Activated naive CD8-positive, alpha-beta T cell treated with anti-CD3 and anti-CD28 coated beads, Interleukin-2, amount 50 U/mL, for 16 hours (primary cell): ENCODE data around the gene STAT3.
"Not testable (repeated sequence)": the region's sequence is repeated elsewhere in the genome, so short reads cannot be mapped to it uniquely, and the experiment has no call there.

Experiments
- DNase-seq: peaks from one replicate; pipeline ENCODE4 v3.0.0-alpha.2; 2020; ENCODE audit warnings: low read depth, low spot score

The STAT3 gene

DNA sequence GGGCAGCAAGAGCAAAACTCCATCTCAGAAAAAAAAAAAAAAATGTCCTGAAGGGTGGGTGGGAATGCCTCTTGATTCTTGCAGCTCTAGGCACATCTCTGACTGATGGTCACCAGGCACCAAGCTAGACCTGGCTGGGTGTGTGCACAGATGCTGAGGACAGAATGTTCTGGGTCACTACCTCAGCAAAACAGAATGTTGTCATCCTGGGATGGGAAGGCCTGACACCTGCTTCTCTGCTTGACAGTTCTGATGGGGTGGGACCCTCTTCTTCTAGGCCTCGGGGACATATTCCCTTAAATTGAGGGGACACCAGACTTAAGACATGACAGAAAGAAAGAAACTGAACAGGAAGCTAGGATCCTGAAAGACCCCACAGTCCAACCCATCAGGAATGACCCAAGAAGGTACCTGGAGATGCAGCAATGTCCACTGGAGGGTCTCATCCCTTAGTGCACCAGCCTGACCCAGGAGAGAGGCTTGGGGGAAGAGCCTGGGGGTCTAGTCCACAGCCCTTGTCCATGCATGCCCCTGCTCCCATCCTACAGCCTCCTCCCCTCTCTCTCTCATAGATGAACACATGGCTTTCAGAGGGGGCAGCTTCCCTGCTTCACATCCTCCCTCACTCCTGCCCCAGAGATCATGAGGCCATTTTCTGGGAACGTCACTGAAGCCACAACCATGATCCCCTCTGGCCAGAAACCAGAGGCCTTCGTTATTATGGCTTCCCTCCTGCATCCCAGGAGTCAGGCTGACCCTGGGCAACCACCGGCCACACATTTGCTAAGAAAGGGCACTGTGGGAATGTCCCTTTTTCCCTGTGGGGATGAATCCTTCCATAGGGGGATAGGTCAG lies 108.2 kb downstream of the STAT3 start:
- DNase-seq, result no peak

DNA sequence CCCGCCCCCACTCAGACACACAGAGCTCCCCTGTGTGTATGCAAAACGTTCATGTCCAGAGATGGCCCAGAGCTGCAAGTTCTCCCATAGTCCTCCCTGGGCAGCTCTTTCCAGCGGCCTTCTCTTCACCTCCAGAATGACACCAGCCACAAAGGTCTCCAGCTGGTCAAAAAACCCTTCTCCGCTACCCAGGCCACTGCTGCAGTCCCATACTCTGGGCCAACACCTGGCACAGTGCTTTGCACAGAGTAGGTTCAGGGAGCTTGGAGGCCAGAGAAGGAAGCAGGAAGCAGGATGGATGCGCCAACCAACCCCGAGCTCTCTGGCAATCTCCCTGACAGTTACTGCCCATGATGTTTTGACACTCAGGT lies 110.9 kb downstream of the STAT3 start:
- DNase-seq, result no peak

- DNase-seq, result no peak
These were observed 111.5 kb downstream of the STAT3 start for GRCh38 chr17:42276609-42277341.

DNA sequence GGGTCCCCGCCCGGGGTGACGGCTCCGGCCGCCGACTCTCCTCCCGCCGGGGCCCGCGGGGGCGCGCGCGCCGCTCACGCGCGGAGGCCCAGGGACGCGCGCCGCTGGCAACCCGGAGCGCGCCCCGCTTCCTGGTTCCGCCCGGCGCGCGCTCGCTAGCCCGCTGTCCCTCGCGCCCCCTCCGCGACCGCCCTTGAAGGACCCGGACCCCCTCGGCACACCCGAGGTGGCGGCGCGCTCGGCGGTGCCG lies 112.0 kb downstream of the STAT3 start, which contains the start of gene STAT5B:
STAT5B (minus strand) TSS at position 33 of the 250 bp plus-strand sequence. CDS start 44,264 bp downstream, outside the sequence.
- DNase-seq, result peak; percentile 11

- DNase-seq, result no peak
These were observed 112.5 kb downstream of the STAT3 start for GRCh38 chr17:42275527-42276358.

DNA sequence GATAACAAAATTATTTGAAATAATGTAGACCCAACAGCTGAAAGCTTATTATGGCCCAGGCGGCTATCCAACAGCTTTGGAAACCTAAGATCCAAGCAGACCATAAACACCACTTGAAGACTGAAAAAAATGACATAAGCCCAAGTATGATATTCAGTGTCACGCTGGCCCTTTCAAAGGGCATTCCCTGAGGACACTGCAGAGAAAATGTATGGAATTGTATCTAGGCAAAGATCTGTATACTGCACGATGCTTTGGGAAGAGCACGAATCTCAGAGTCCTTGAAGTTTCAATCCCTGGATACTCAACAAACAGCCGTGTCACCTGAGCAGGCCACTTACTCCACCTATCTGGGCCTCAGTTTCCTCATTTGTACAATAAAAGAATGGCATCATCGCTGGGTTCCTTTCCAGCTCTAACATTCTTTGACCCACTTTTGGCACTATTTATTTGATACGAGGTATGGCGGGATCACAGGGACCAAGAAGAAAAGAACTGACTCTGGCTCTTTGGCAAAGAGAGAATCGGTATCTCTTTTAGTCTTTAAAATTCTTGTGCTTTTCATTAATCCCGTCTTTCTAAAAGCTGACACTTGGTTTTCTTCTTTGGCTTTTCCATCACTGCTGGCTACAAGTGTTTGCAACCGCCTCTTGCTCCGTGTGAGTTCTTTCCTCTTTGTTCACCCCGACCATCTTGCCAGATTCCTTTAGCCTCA lies 113.3 kb downstream of the STAT3 start:
- no peak for DNase-seq

GRCh38 chr17:42274253-42274542 lies 114.0 kb downstream of the STAT3 start:
- no peak for DNase-seq

DNA sequence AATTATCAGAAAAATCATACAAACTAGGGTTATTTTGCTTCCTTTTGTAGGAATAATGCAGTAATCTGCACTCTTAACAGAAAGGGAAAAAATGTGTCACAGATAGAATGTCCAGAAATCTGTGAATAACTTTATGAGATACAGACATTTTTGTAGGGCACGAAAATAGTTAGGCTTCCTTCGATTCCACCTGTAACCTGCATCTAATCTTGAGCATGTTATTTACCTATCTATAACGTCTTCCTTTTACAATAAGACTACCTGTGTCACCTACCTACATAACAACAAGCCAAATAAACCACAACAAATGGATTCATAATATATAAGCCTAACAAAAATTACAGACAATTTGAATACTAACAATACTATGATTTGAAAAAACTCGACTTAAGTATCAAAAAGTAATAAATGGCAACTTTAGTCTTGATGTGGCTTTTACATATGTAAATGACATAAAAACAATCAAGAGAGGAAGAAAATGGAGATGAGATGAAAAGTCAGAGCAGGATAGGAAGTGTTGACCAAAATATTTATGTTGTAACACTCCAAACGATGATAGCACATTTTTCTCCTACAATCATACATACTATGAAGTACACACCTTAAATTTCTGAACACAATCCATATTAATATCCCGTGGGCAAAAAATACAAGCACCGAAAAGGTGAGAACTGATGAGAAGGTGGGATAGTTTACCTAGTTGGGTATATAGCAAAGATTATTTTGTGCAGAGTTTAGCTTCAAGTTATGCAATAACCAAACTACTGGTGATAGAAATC lies 114.6 kb downstream of the STAT3 start:
- no peak for DNase-seq

GRCh38 chr17:42272162-42272907 lies 115.9 kb downstream of the STAT3 start:
- no peak for DNase-seq

GRCh38 chr17:42271779-42272035 lies 116.5 kb downstream of the STAT3 start:
- DNase-seq, result no peak

DNA sequence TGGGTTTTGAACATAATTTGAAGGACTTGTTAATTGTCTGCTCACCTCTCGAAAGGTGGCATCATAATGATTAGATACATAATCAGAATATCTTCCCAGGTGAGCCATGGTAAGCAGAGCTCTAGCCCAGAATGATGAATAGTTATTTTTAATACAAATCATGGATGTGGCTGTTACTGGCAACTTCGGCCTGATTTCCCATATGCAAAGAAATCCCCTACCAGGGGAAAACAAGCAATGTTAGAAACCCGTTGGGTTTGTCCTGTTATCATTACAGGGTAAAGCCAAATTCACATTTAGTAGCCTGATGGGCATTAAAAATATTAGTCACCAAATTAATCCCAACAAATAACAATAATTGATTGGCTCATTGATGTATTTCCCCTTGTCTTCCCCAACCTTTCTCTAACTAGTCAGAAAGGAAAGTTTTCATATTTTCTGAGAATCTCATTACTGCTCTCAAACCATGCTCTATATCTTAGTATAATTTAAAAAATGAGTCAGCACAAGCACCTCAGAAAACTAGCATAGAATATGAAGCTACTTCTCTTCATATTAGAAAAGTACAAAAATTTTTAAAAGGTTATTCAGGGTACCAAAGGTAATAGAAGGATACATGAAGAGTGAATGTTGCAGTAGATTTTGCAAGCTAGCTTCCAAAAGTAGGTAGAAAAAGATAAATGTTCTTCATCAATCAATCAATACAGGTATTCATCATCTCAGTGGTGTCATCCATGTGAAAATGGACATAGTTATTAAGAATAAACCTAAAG lies 117.0 kb downstream of the STAT3 start:
- DNase-seq, result no peak

DNA sequence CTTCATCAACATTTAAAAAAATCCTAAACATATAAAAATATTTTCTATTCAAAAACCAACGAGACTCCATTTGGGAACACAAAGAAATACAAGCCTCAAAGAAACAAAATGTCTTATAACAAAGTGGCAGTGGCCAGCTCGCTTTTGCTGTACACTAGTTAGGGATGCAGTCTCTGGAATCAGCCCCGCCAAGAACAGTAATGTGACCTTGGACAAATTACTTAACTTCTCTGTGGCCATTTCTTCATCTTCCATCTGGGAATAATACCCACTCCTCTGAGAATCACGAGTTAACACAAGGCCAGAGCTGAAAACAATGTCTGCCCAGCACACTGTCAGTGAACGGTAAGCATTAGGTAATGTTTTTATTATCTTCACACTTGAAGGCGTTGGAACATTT lies 117.6 kb downstream of the STAT3 start:
- no peak for DNase-seq

- no peak for DNase-seq
These were observed 118.1 kb downstream of the STAT3 start for GRCh38 chr17:42270170-42270535.

DNA sequence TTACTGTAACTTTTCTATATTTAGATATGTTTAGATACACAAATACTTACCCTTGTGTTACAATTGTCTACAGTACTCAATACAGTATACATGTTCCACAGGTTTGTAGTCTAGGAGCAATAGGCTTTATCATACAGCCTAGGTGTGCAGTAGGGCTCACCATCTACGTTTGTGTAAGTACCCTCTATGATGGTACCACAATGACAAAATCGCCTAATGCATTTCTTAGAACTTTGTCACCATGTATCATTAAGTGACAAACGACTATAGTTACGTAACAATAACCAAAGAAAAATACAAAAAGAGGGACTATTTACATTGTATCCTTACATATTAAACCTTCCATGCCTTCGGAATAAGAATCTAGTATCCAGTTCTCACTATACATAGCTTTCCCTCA lies 120.0 kb downstream of the STAT3 start:
- no peak for DNase-seq

DNA sequence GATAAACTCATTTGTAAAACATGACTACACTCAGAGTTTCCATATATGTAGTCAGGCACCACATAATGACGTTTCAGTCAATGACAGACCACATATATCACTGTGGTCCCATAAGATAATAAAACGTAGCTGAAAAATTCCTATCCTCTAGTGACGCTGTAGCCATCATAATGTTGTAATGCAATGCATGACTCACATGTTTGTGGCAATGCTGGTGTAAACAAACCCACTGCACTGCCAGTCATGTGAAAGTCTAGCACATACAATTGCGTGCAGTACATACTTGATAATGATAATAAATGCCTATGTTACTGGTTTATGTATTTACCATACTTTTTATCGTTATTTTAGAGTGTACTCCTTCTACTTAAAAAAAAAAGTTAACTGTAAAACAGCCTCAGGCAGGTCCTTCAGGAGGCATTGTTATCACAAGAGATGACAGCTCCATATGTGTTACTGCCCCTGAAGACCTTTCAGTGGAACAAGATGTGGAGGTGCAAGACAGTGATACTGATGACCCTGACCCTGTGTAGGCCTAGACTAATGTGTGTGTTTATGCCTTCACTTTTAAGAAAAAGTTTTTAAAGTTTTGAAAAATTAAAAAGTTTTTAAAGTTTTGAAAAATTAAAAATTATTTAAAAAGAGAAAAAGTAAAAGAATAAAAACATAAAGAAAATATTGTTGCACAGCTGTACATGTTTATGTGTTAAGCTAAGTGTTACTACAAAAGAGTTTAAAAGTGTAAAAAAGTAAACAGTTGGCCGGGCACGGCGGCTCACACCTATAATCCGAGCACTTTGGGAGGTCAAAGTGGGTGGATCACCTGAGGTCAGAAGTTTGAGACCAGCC lies 121.1 kb downstream of the STAT3 start:
- peak; percentile 14 for DNase-seq

GRCh38 chr17:42266462-42266861 lies 121.8 kb downstream of the STAT3 start:
- DNase-seq, result no peak

GRCh38 chr17:42264366-42264765 lies 123.9 kb downstream of the STAT3 start:
- not testable (repeated sequence) for DNase-seq
